Activated B cell treated with CpG ODN at 0.5 μM for 24 hours (primary cell): ENCODE results near the gene DNAJC1. TPM values are rescaled to one million over a fixed set of nuclear protein-coding genes. Genes with fewer than 3 reads are reported as not detected.
A peak's percentile ranks its signal among the peaks of the same experiment; 100 is the strongest.
"Not testable (repeated sequence)": the region's sequence is repeated elsewhere in the genome, so short reads cannot be mapped to it uniquely, and the experiment has no call there.

Experiments used
- ATAC-seq: fragments of 200-7000 bp; cut with Tn5 transposase; one replicate; pipeline ENCODE4 v1.10.0; 2021; ENCODE audit warnings: low read depth, mild to moderate bottlenecking, moderate library complexity
- CTCF ChIA-PET: fragments of 350-600 bp; sonication (Branson Sonifier 250); formaldehyde crosslinking; loops from one replicate; lab custom pipeline; 2021; ENCODE audit warnings: antibody characterized with exemption; lab: Charles Lee
- POLR2A ChIA-PET: fragments of 350-600 bp; sonication (Branson Sonifier 250); formaldehyde crosslinking; loops from one replicate; lab custom pipeline; 2021; ENCODE audit warnings: antibody characterized with exemption; lab: Charles Lee
- DNase-seq: peaks from one replicate; pipeline ENCODE4 v3.0.0; 2022
- H3K27ac Mint-ChIP-seq: one replicate; pipeline ENCODE4 v1.8.0; 2020; ENCODE audit warnings: mixed read lengths
- H3K27me3 Mint-ChIP-seq: one replicate; pipeline ENCODE4 v1.8.0; 2021; ENCODE audit warnings: mixed read lengths
- H3K36me3 Mint-ChIP-seq: one replicate; pipeline ENCODE4 v1.8.0; 2021; ENCODE audit warnings: low read depth, mixed read lengths
- H3K4me1 Mint-ChIP-seq: one replicate; pipeline ENCODE4 v1.8.0; 2021; ENCODE audit warnings: mixed read lengths
- H3K4me3 Mint-ChIP-seq: one replicate; pipeline ENCODE4 v1.8.0; 2020; ENCODE audit warnings: mild to moderate bottlenecking, mixed read lengths
- H3K9me3 Mint-ChIP-seq: one replicate; pipeline ENCODE4 v1.8.0; 2020; ENCODE audit warnings: mixed read lengths
- intact Hi-C: fragments of 100-400 bp; cut with micrococcal nuclease; formaldehyde crosslinking; loops from one replicate; pipeline ENCODE4 v1.15.1; 2024
- total RNA-seq: library from RNA; stranded (reverse); gene quantifications from 2 replicates; pipeline ENCODE4 v1.2.3, GENCODE V29; 2022
- TF ChIP-seq, protein P1 (sequence below): fragments of 200-600 bp; IDR thresholded peaks from one replicate; pipeline ENCODE4 v1.8.0; 2022; ENCODE audit warnings: antibody characterized with exemption, mild to moderate bottlenecking

Gene DNAJC1
- total RNA-seq, 1 donor from 2014 or later, result 10.9 TPM

DNA sequence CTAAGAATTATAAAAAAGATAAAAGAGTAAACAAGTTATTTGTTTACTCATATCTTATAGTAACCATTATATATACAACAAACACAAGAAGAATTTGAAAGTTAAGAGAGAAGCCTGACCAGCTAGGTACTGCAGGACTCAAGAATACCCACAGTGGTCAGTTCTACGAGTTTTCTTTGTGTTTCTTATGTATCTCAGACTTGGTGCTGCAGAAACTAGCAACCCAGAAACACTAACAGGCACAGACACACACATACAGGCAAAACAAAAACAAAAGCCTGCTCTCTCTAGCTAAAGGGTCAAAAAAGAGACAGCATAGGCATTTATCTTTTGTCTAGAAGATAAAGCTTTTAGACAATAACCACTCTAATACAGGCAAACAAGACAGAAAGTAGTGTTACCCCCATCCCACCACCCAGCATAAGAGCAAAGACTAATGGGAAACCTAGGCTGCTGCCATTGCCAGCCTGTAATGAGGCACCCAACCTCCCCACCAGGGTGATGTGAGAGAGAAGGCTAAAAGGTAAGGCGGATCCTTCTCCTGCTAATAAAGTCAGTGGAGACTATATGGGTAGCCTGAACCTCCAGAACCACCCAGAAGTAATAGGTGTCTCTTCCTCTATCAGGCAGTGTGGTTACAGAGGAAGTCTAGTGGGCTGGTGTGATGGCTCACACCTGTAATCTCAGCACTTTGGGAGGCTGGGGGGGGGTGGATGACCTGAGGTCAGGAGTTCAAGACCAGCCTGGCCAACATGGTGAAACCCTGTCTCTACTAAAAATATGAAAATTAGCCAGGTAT, 113.9 kb downstream of the DNAJC1 start:
- no peak for ATAC-seq
- H3K27ac Mint-ChIP-seq, result no peak overlapping the region

DNA sequence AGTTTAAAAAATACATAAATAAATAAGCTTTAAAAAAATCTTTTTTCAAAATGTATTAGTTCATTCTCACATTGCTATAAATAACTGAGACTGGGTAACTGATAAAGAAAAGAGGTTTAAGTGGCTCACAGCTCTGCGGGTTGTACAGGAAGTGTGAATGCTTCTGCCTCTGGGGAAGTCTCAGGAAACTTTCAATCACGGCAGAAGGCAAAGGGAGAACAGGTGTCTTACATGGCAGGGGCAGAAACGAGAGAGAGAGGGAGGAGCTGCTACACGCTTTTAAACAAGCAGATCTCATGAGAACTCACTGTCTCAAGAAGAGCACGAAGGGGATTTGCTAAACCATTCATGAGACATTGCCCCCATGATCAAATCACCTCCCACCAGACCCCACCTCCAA, 114.6 kb downstream of the DNAJC1 start:
- Mint-ChIP-seq H3K4me3 (peak overlapping the region; percentile 21), H3K27me3 (no peaks in the 10 kb centered on the region), H3K36me3 (peaks cover 24% of the 10 kb centered on the region), H3K4me1 (peaks cover 21% of the 10 kb centered on the region), H3K27ac (peak overlapping the region; percentile 42), H3K9me3 (peaks cover 25% of the 10 kb centered on the region)
- POLR2A ChIA-PET, result no interaction called here
- TF ChIP-seq, protein P1, sequence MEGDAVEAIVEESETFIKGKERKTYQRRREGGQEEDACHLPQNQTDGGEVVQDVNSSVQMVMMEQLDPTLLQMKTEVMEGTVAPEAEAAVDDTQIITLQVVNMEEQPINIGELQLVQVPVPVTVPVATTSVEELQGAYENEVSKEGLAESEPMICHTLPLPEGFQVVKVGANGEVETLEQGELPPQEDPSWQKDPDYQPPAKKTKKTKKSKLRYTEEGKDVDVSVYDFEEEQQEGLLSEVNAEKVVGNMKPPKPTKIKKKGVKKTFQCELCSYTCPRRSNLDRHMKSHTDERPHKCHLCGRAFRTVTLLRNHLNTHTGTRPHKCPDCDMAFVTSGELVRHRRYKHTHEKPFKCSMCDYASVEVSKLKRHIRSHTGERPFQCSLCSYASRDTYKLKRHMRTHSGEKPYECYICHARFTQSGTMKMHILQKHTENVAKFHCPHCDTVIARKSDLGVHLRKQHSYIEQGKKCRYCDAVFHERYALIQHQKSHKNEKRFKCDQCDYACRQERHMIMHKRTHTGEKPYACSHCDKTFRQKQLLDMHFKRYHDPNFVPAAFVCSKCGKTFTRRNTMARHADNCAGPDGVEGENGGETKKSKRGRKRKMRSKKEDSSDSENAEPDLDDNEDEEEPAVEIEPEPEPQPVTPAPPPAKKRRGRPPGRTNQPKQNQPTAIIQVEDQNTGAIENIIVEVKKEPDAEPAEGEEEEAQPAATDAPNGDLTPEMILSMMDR, result no peak
- DNase-seq (no peak), ATAC-seq (peak; percentile 75)
- intact Hi-C loops, result no loop called here
- CTCF ChIA-PET, result no interaction called here

More for the DNA sequence above, 113.9 kb downstream of the DNAJC1 start:
- H3K4me1 Mint-ChIP-seq, result peaks cover 21% of the 10 kb centered on the region
- ChIA-PET POLR2A (no interaction called here), CTCF (no interaction called here)
- H3K9me3 Mint-ChIP-seq, result peaks cover 26% of the 10 kb centered on the region
- H3K27me3 Mint-ChIP-seq, result no peaks in the 10 kb centered on the region
- DNase-seq, result no peak
- intact Hi-C loops, result no loop called here
- TF ChIP-seq, protein P1, result no peak
- H3K36me3 Mint-ChIP-seq, result peaks cover 29% of the 10 kb centered on the region
- H3K4me3 Mint-ChIP-seq, result no peak overlapping the region

DNA sequence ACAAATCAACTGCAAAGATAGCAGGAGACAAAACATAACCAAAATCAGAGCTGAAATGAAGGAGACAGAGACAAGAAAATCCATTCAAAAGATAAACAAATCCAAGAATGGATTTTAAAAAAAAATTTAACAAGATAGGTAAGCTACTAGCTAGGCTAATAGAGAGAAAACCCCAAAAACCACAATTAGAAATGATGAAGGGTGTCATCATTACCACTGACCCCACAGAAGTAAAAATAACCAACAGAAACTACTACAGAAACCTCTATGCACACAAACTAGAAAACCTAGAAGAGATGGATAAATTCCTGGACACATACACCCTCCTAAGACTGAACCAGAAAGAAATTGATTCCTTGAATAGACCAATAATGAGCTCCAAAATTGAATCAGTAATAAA, 117.6 kb downstream of the DNAJC1 start:
- ChIA-PET POLR2A (no interaction called here), CTCF (interaction anchor here (0.8 kb wide), 1 partner anchor 10 kb away, joined by 3 read pairs; no protein-coding TSS in a partner anchor)
- TF ChIP-seq, protein P1, result no peak
- H3K9me3 Mint-ChIP-seq, result peaks cover 11% of the 10 kb centered on the region
- peaks cover 21% of the 10 kb centered on the region for H3K4me1 Mint-ChIP-seq
- DNase-seq (no peak), ATAC-seq (no peak)
- no peaks in the 10 kb centered on the region for H3K27me3 Mint-ChIP-seq
- intact Hi-C loops, result no loop called here
- H3K4me3 Mint-ChIP-seq, result no peak overlapping the region
- H3K36me3 Mint-ChIP-seq, result peaks cover 19% of the 10 kb centered on the region
- H3K27ac Mint-ChIP-seq, result no peak overlapping the region

DNA sequence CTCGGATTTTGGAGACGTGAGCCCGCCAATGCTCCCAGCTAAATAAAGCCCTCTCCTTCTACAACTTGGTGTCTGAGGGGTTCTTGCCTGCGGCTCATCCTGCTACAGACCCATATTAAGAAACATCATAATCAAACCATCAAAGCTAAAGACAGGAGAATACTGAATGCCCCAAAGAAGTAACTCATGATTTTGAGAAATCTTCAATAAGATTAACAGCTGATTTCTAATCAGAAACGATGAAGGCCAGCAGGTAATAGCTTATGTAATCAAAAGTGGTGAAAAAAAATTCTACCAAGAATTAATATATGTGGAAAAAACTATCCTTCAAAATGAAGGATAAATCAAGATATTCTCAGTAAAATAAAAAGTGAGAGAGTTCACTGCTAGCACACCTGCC, 130.3 kb downstream of the DNAJC1 start:
- no peaks in the 10 kb centered on the region for H3K4me1 Mint-ChIP-seq
- H3K9me3 Mint-ChIP-seq, result peaks cover 15% of the 10 kb centered on the region
- CTCF ChIA-PET, result no interaction called here
- H3K36me3 Mint-ChIP-seq, result peaks cover 43% of the 10 kb centered on the region
- POLR2A ChIA-PET, result interaction anchor here (0.6 kb wide), 1 partner anchor 542 kb away, joined by 3 read pairs; no protein-coding TSS in a partner anchor
- intact Hi-C loops, result no loop called here
- TF ChIP-seq, protein P1, result no peak
- no peak overlapping the region for H3K4me3 Mint-ChIP-seq
- DNase-seq (no peak), ATAC-seq (no peak)
- no peak overlapping the region for H3K27ac Mint-ChIP-seq
- H3K27me3 Mint-ChIP-seq, result no peaks in the 10 kb centered on the region

DNA sequence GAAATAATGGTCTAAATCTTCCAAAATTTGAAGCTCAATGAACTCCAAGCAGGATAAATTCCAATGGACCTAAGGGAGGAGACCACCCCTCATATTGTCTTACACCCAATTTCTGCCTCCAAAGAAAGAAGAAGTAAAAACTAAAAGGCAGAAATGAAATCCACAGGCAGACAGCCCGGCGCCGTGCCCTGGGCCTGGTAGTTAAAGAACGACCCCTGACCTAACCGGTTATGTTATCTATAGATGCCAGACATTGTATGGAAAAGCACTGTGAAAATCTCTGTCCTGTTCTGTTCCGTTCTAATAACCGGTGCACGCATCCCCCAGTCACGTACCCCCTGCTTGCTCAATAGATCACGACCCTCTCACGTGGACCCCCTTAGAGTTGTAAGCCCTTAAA, 130.8 kb downstream of the DNAJC1 start:
- H3K4me3 Mint-ChIP-seq, H3K27ac Mint-ChIP-seq, ATAC-seq, H3K4me1 Mint-ChIP-seq, CTCF ChIA-PET, H3K27me3 Mint-ChIP-seq, DNase-seq, intact Hi-C loops: not testable (repeated sequence)
- POLR2A ChIA-PET, result interaction anchor here (0.6 kb wide), 1 partner anchor 542 kb away, joined by 3 read pairs; no protein-coding TSS in a partner anchor
- peaks cover 13% of the 10 kb centered on the region for H3K9me3 Mint-ChIP-seq
- H3K36me3 Mint-ChIP-seq, result peaks cover 43% of the 10 kb centered on the region
